Measurements from ENCODE around the gene SF3A2. TPM values are rescaled to one million over a fixed set of nuclear protein-coding genes. Genes with fewer than 3 reads are reported as not detected.

Gene SF3A2
- total RNA-seq, 1 experiment from 2014 or later: 27.2 TPM

- Histone ChIP-seq H3K9ac (ENCODE audit: low read length) (no peak overlapping the region), H2AFZ (ENCODE audit: low read length) (no peak overlapping the region), H3K4me3 (ENCODE audit: low read length) (no peak overlapping the region), H3K36me3 (ENCODE audit: insufficient read depth, low read length) (peaks cover 6% of the 10 kb centered on the region; the same call in 1 of the 2 replicates), H3K27me3 (ENCODE audit: low read length) (no peaks in the 10 kb centered on the region), H3K4me2 (ENCODE audit: low read depth, low read length, poor library complexity, severe bottlenecking) (no peak overlapping the region), H3K9me3 (ENCODE audit: low read length) (no peaks in the 10 kb centered on the region), H4K20me1 (ENCODE audit: insufficient read depth, low read depth, low read length) (peaks cover 5% of the 10 kb centered on the region; the same call in 1 of the 2 replicates), H3K27ac (ENCODE audit: low read length) (no peak overlapping the region), H3K79me2 (ENCODE audit: low read length) (peaks cover 20% of the 10 kb centered on the region; the same call in 1 of the 2 replicates), H3K4me1 (ENCODE audit: low read length) (no peaks in the 10 kb centered on the region), H3K9me2 (replicated peaks; ENCODE audit: insufficient read depth, low read length) (no peaks in the 10 kb centered on the region)
- no peak for DNase-seq
Measured at GRCh38 chr19:2193807-2194206, 42.8 kb upstream of the SF3A2 start.

- H3K9me2 ChIP-seq (replicated peaks; ENCODE audit: insufficient read depth, low read length): no peaks in the 10 kb centered on the region
- H4K20me1 ChIP-seq (ENCODE audit: insufficient read depth, low read depth, low read length): peaks cover 10% of the 10 kb centered on the region; the same call in 1 of the 2 replicates
- H3K27me3 ChIP-seq (ENCODE audit: low read length): no peaks in the 10 kb centered on the region
- no peak for DNase-seq
- 0 out of 2 replicates have a peak, but pooled peaks cover 3% of the 10 kb centered on the region for H3K36me3 ChIP-seq (ENCODE audit: insufficient read depth, low read length)
- H3K79me2 ChIP-seq (ENCODE audit: low read length): peaks cover 18% of the 10 kb centered on the region; the same call in 1 of the 2 replicates
- no peak overlapping the region for H3K27ac ChIP-seq (ENCODE audit: low read length)
- H3K4me1 ChIP-seq (ENCODE audit: low read length): no peaks in the 10 kb centered on the region
- no peak overlapping the region for H3K9ac ChIP-seq (ENCODE audit: low read length)
- H3K9me3 ChIP-seq (ENCODE audit: low read length): no peaks in the 10 kb centered on the region
- no peak overlapping the region for H3K4me2 ChIP-seq (ENCODE audit: low read depth, low read length, poor library complexity, severe bottlenecking)
- H3K4me3 ChIP-seq (ENCODE audit: low read length): no peak overlapping the region
- no peak overlapping the region for H2AFZ ChIP-seq (ENCODE audit: low read length)
Measured at GRCh38 chr19:2194513-2195078, 42.0 kb upstream of the SF3A2 start.

GRCh38 chr19:2195361-2195760 is 41.3 kb upstream of the SF3A2 start:
- no peak for DNase-seq
- H2AFZ ChIP-seq (ENCODE audit: low read length): no peak overlapping the region
- H3K4me3 ChIP-seq (ENCODE audit: low read length): no peak overlapping the region
- H3K9me3 ChIP-seq (ENCODE audit: low read length): no peaks in the 10 kb centered on the region
- peaks cover 18% of the 10 kb centered on the region; the same call in 1 of the 2 replicates for H3K79me2 ChIP-seq (ENCODE audit: low read length)
- no peaks in the 10 kb centered on the region for H3K9me2 ChIP-seq (replicated peaks; ENCODE audit: insufficient read depth, low read length)
- H3K36me3 ChIP-seq (ENCODE audit: insufficient read depth, low read length): 0 out of 2 replicates have a peak, but pooled peaks cover 3% of the 10 kb centered on the region
- no peaks in the 10 kb centered on the region for H3K4me1 ChIP-seq (ENCODE audit: low read length)
- no peak overlapping the region for H3K4me2 ChIP-seq (ENCODE audit: low read depth, low read length, poor library complexity, severe bottlenecking)
- no peak overlapping the region for H3K9ac ChIP-seq (ENCODE audit: low read length)
- H3K27ac ChIP-seq (ENCODE audit: low read length): no peak overlapping the region
- H3K27me3 ChIP-seq (ENCODE audit: low read length): no peaks in the 10 kb centered on the region
- peaks cover 10% of the 10 kb centered on the region; the same call in 1 of the 2 replicates for H4K20me1 ChIP-seq (ENCODE audit: insufficient read depth, low read depth, low read length)

DNA sequence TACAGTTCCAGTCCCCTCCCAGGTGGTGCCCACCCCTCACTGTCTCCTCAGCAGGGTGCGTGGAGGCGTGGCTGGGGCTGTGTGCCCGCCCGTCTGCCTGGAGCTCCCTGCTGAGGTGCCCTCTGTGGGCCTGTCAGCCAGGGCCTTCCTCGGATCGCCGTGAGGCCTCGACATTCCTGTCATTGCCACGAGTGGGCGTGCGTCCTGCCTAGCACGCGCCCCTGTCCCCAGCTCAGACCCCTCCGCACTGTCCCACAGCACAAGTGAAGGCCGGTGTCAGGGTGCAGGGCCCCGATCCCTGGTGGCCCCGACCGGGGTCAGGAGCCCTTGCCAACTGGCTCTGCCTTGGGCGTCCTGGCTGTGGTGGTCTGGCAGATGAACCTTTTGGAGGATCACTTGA is 40.7 kb upstream of the SF3A2 start:
- Histone ChIP-seq H3K9me2 (replicated peaks; ENCODE audit: insufficient read depth, low read length) (no peaks in the 10 kb centered on the region), H3K4me1 (ENCODE audit: low read length) (no peaks in the 10 kb centered on the region), H4K20me1 (ENCODE audit: insufficient read depth, low read depth, low read length) (peaks cover 10% of the 10 kb centered on the region; the same call in 1 of the 2 replicates), H3K4me2 (ENCODE audit: low read depth, low read length, poor library complexity, severe bottlenecking) (no peak overlapping the region), H3K27me3 (ENCODE audit: low read length) (no peaks in the 10 kb centered on the region), H3K79me2 (ENCODE audit: low read length) (peaks cover 18% of the 10 kb centered on the region; the same call in 1 of the 2 replicates), H3K36me3 (ENCODE audit: insufficient read depth, low read length) (0 out of 2 replicates have a peak, but pooled peaks cover 2% of the 10 kb centered on the region), H3K9ac (ENCODE audit: low read length) (no peak overlapping the region), H2AFZ (ENCODE audit: low read length) (no peak overlapping the region), H3K27ac (ENCODE audit: low read length) (no peak overlapping the region), H3K9me3 (ENCODE audit: low read length) (no peaks in the 10 kb centered on the region), H3K4me3 (ENCODE audit: low read length) (no peak overlapping the region)
- no peak for DNase-seq

DNA sequence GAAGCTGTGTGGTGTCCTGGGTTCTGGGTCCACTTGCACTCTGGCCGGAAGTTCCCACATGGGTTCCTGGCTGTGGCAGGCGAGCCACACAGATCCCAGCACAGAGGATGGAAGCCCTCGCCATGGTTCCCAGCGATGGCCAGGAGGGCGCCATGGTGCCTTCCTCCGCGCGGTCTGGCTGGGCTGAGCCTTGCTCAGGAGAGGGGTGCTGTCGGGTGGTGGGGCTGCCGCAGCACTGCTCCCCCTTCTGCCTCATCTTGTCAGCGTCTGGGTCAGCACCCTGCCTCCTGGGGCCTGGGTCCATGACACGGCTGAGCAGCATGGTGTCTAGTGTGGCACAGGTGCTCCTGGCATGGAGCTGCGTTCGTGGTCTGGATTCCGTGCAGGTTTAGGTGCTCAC is 39.4 kb upstream of the SF3A2 start:
- no peaks in the 10 kb centered on the region for H3K27me3 ChIP-seq (ENCODE audit: low read length)
- H2AFZ ChIP-seq (ENCODE audit: low read length): no peak overlapping the region
- peaks cover 18% of the 10 kb centered on the region; the same call in 1 of the 2 replicates for H3K79me2 ChIP-seq (ENCODE audit: low read length)
- H3K27ac ChIP-seq (ENCODE audit: low read length): no peak overlapping the region
- H3K4me2 ChIP-seq (ENCODE audit: low read depth, low read length, poor library complexity, severe bottlenecking): no peak overlapping the region
- no peaks in the 10 kb centered on the region for H3K9me2 ChIP-seq (replicated peaks; ENCODE audit: insufficient read depth, low read length)
- H3K4me3 ChIP-seq (ENCODE audit: low read length): no peak overlapping the region
- peaks cover 10% of the 10 kb centered on the region; the same call in 1 of the 2 replicates for H4K20me1 ChIP-seq (ENCODE audit: insufficient read depth, low read depth, low read length)
- H3K9ac ChIP-seq (ENCODE audit: low read length): no peak overlapping the region
- H3K36me3 ChIP-seq (ENCODE audit: insufficient read depth, low read length): no peaks in the 10 kb centered on the region
- H3K4me1 ChIP-seq (ENCODE audit: low read length): no peaks in the 10 kb centered on the region
- DNase-seq: no peak
- H3K9me3 ChIP-seq (ENCODE audit: low read length): no peaks in the 10 kb centered on the region

GRCh38 chr19:2198317-2198716 is 38.3 kb upstream of the SF3A2 start:
- Histone ChIP-seq H3K27me3 (ENCODE audit: low read length) (no peaks in the 10 kb centered on the region), H3K9me2 (replicated peaks; ENCODE audit: insufficient read depth, low read length) (no peaks in the 10 kb centered on the region), H3K4me1 (ENCODE audit: low read length) (peaks cover under 1% of the 10 kb centered on the region), H2AFZ (ENCODE audit: low read length) (no peak overlapping the region), H3K79me2 (ENCODE audit: low read length) (peaks cover 18% of the 10 kb centered on the region; the same call in 1 of the 2 replicates), H3K27ac (ENCODE audit: low read length) (no peak overlapping the region), H3K9ac (ENCODE audit: low read length) (no peak overlapping the region), H3K4me2 (ENCODE audit: low read depth, low read length, poor library complexity, severe bottlenecking) (no peak overlapping the region), H3K4me3 (ENCODE audit: low read length) (no peak overlapping the region), H3K36me3 (ENCODE audit: insufficient read depth, low read length) (no peaks in the 10 kb centered on the region), H3K9me3 (ENCODE audit: low read length) (no peaks in the 10 kb centered on the region), H4K20me1 (ENCODE audit: insufficient read depth, low read depth, low read length) (peaks cover 10% of the 10 kb centered on the region; the same call in 1 of the 2 replicates)
- no peak for DNase-seq

DNA sequence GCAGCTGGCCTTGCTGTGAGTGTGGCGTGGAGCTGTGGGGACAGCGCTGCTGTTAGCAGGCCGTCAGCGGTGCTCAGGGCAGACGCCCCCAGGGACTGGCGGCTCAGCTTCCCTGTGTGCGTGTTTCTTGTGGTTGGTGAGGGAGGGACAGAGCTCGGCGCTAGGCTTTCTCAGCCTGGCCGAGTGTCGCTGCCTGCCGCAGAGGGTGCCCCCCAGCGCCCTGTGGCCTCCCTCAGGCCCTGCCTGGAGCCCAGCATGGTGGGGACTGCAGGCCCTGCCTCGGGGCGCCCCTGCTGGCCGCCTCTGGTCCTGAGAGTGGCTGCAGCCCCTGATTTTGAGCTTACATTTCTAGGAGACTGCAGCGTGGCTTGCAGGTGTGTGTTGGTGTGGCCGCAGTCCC is 37.4 kb upstream of the SF3A2 start:
- Histone ChIP-seq H3K79me2 (ENCODE audit: low read length) (peaks cover 18% of the 10 kb centered on the region; the same call in 1 of the 2 replicates), H3K9me3 (ENCODE audit: low read length) (no peaks in the 10 kb centered on the region), H3K9ac (ENCODE audit: low read length) (no peak overlapping the region), H2AFZ (ENCODE audit: low read length) (no peak overlapping the region), H3K36me3 (ENCODE audit: insufficient read depth, low read length) (no peaks in the 10 kb centered on the region), H3K4me1 (ENCODE audit: low read length) (peaks cover 10% of the 10 kb centered on the region), H3K9me2 (replicated peaks; ENCODE audit: insufficient read depth, low read length) (no peaks in the 10 kb centered on the region), H3K27ac (ENCODE audit: low read length) (no peak overlapping the region), H4K20me1 (ENCODE audit: insufficient read depth, low read depth, low read length) (peaks cover 15% of the 10 kb centered on the region; the same call in 1 of the 2 replicates), H3K27me3 (ENCODE audit: low read length) (no peaks in the 10 kb centered on the region), H3K4me2 (ENCODE audit: low read depth, low read length, poor library complexity, severe bottlenecking) (no peak overlapping the region), H3K4me3 (ENCODE audit: low read length) (no peak overlapping the region)
- peak; percentile 71 for DNase-seq

- no peak overlapping the region for H3K4me3 ChIP-seq (ENCODE audit: low read length)
- H3K4me2 ChIP-seq (ENCODE audit: low read depth, low read length, poor library complexity, severe bottlenecking): no peak overlapping the region
- H3K79me2 ChIP-seq (ENCODE audit: low read length): peaks cover 18% of the 10 kb centered on the region; the same call in 1 of the 2 replicates
- H3K9me3 ChIP-seq (ENCODE audit: low read length): no peaks in the 10 kb centered on the region
- no peak overlapping the region for H3K27ac ChIP-seq (ENCODE audit: low read length)
- H3K4me1 ChIP-seq (ENCODE audit: low read length): peaks cover 14% of the 10 kb centered on the region
- H3K36me3 ChIP-seq (ENCODE audit: insufficient read depth, low read length): no peaks in the 10 kb centered on the region
- no peak for DNase-seq
- no peaks in the 10 kb centered on the region for H3K27me3 ChIP-seq (ENCODE audit: low read length)
- H4K20me1 ChIP-seq (ENCODE audit: insufficient read depth, low read depth, low read length): peaks cover 15% of the 10 kb centered on the region; the same call in 1 of the 2 replicates
- no peaks in the 10 kb centered on the region for H3K9me2 ChIP-seq (replicated peaks; ENCODE audit: insufficient read depth, low read length)
- no peak overlapping the region for H2AFZ ChIP-seq (ENCODE audit: low read length)
- no peak overlapping the region for H3K9ac ChIP-seq (ENCODE audit: low read length)
Measured at GRCh38 chr19:2199861-2200623, 36.6 kb upstream of the SF3A2 start.

All from Karpas-422 (cell line).